ENCODE data around the gene KCNK17.

- TF ChIP-seq CTCF (conservative IDR thresholded peaks at IDR 0.05; ENCODE audit: low read length) (no peak), EZH2phosphoT487 (IDR thresholded peaks at IDR 0.05; ENCODE audit: borderline replicate concordance, low read depth, low read length) (no peak)
These were observed 21.6 kb downstream of the KCNK17 start for GRCh38 chr6:39292637-39293036.
